Bronchial epithelial cell (primary cell): ENCODE results near the gene AKR1B15. TPM values are rescaled to one million over a fixed set of nuclear protein-coding genes. Genes with fewer than 3 reads are reported as not detected.

Experiments used
- DNase-seq: peaks from one replicate; pipeline ENCODE4 v3.0.0-alpha.2; 2010; ENCODE audit warnings: low read depth
- FAIRE-seq: peaks from 2 replicates; lab custom pipeline; 2011; peaks lifted over from hg19 to GRCh38; lab: Jason Lieb, UNC
- H3K27me3 ChIP-seq: 2 replicates; pipeline ENCODE4 v1.5.1; 2011; ENCODE audit warnings: low read length; ENCODE audit not compliant: control insufficient read depth, insufficient read depth
- H3K36me3 ChIP-seq: 2 replicates; pipeline ENCODE4 v1.5.1; 2011; ENCODE audit warnings: low read length; ENCODE audit not compliant: control insufficient read depth, insufficient read depth
- H3K4me3 ChIP-seq: 2 replicates; pipeline ENCODE4 v1.5.1; 2011; ENCODE audit warnings: mild to moderate bottlenecking, low read depth, low read length, control low read depth
- CTCF ChIP-seq: IDR thresholded peaks from 2 replicates; pipeline ENCODE4 v1.5.1; 2011; ENCODE audit warnings: mild to moderate bottlenecking, moderate library complexity, low read length, control low read depth, inconsistent platforms; ENCODE audit not compliant: insufficient read depth, severe bottlenecking
- total RNA-seq: library from RNA; depleted of rRNA; stranded (reverse); fragments of >200 nt; gene quantifications from 2 replicates; pipeline ENCODE4 v1.2.1, GENCODE V29; 2014

AKR1B15 gene
- total RNA-seq, 1 donor from 2014 or later: under 0.01 TPM

GRCh38 chr7:134618756-134619530, 70.0 kb downstream of the AKR1B15 start:
- Histone ChIP-seq H3K36me3 (no peaks in the 10 kb centered on the region), H3K4me3 (no peak overlapping the region), H3K27me3 (no peaks in the 10 kb centered on the region)
- TF ChIP-seq CTCF: no peak
- FAIRE-seq: no peak
- DNase-seq: peak; percentile 91

GRCh38 chr7:134619627-134620331, 70.9 kb downstream of the AKR1B15 start:
- Histone ChIP-seq H3K27me3 (no peaks in the 10 kb centered on the region), H3K4me3 (no peak overlapping the region), H3K36me3 (no peaks in the 10 kb centered on the region)
- TF ChIP-seq CTCF: no peak
- FAIRE-seq (no peak), DNase-seq (peak; percentile 99)

GRCh38 chr7:134622303-134622995, 73.5 kb downstream of the AKR1B15 start:
- Histone ChIP-seq H3K4me3 (no peak overlapping the region), H3K27me3 (no peaks in the 10 kb centered on the region), H3K36me3 (no peaks in the 10 kb centered on the region)
- FAIRE-seq (no peak), DNase-seq (no peak)
- no peak for TF ChIP-seq CTCF

- no peak for TF ChIP-seq CTCF
- H3K27me3 ChIP-seq: no peaks in the 10 kb centered on the region
- H3K4me3 ChIP-seq: no peak overlapping the region
- FAIRE-seq (no peak), DNase-seq (peak; percentile 94)
- no peaks in the 10 kb centered on the region for H3K36me3 ChIP-seq
These were observed 74.3 kb downstream of the AKR1B15 start for GRCh38 chr7:134623193-134623592.

GRCh38 chr7:134625550-134625949, 76.6 kb downstream of the AKR1B15 start:
- TF ChIP-seq CTCF: no peak
- FAIRE-seq (no peak), DNase-seq (peak; percentile 90)
- Histone ChIP-seq H3K36me3 (no peaks in the 10 kb centered on the region), H3K27me3 (no peaks in the 10 kb centered on the region), H3K4me3 (no peak overlapping the region)
